H1 (cell line): ENCODE measurements around the gene KIT. TPM values are rescaled to one million over a fixed set of nuclear protein-coding genes. Genes with fewer than 3 reads are reported as not detected.

Experiments
- CTCF ChIA-PET: fragments of 300-600 bp; sonication (Branson Sonifier 250); formaldehyde crosslinking; loops from one replicate; lab custom pipeline; 2021; ENCODE audit not compliant: partially characterized antibody; lab: Charles Lee
- POLR2A ChIA-PET: fragments of 300-600 bp; sonication (Branson Sonifier 250); formaldehyde crosslinking; loops from one replicate; lab custom pipeline; 2021; ENCODE audit warnings: inconsistent platforms; ENCODE audit not compliant: partially characterized antibody; lab: Charles Lee
- DNase-seq, 2 experiments: peaks; one replicate each; pipeline versions ENCODE4 v3.0.0 to v3.0.0-alpha.2; 2010 to 2022; ENCODE audit warnings: low spot score in 2 of 2, low read depth in 1 of 2, mixed read lengths in 1 of 2
- FAIRE-seq: peaks from 2 replicates; lab custom pipeline; 2011; peaks lifted over from hg19 to GRCh38; lab: Jason Lieb, UNC
- H2AFZ ChIP-seq: 2 replicates; pipeline ENCODE4 v1.8.1; 2012; ENCODE audit warnings: low read length, inconsistent platforms
- H2AK5ac ChIP-seq: 2 replicates; pipeline ENCODE4 v1.6.1; 2013; ENCODE audit warnings: low read depth, low read length
- H2BK120ac ChIP-seq: replicated peaks from 2 replicates; pipeline ENCODE3; 2013; ENCODE audit warnings: low read depth, low read length, inconsistent platforms
- H2BK12ac ChIP-seq: 2 replicates; pipeline ENCODE4 v1.6.1; 2013; ENCODE audit warnings: low read depth, low read length
- H2BK15ac ChIP-seq: 2 replicates; pipeline ENCODE4 v1.6.1; 2013; ENCODE audit warnings: low read length
- H2BK20ac ChIP-seq: 2 replicates; pipeline ENCODE4 v1.6.1; 2013; ENCODE audit warnings: low read length
- H2BK5ac ChIP-seq: 2 replicates; pipeline ENCODE4 v1.6.1; 2013; ENCODE audit warnings: low read depth, low read length
- H3K14ac ChIP-seq: 2 replicates; pipeline ENCODE4 v1.6.1; 2013; ENCODE audit warnings: inconsistent platforms; ENCODE audit not compliant: insufficient read length
- H3K18ac ChIP-seq: 2 replicates; pipeline ENCODE4 v1.6.1; 2013; ENCODE audit warnings: low read length; ENCODE audit errors: extremely low read depth
- H3K23ac ChIP-seq: 2 replicates; pipeline ENCODE4 v1.6.1; 2013; ENCODE audit warnings: inconsistent platforms; ENCODE audit not compliant: insufficient read length
- H3K23me2 ChIP-seq: 2 replicates; pipeline ENCODE4 v1.6.1; 2013; ENCODE audit warnings: low read depth, low read length
- H3K27ac ChIP-seq: 2 replicates; pipeline ENCODE4 v1.6.1; 2011; ENCODE audit warnings: low read depth, low read length, inconsistent platforms
- H3K27me3 ChIP-seq, 4 experiments: replicated peaks in 1 of 4; 1 replicate in 1 of 4; 2 replicates in 3 of 4; pipeline versions ENCODE4 v1.6.1 to v1.8.1; 2011 to 2013; ENCODE audit warnings: low read length in 3 of 4, mild to moderate bottlenecking in 3 of 4, inconsistent platforms in 2 of 4, mixed read lengths in 2 of 4, moderate library complexity in 1 of 4; ENCODE audit not compliant: control insufficient read depth in 3 of 4, insufficient read depth in 3 of 4; ENCODE audit errors: extremely low read depth in 1 of 4
- H3K36me3 ChIP-seq, 4 experiments: 2 replicates each; pipeline versions ENCODE4 v1.6.1 to v1.8.1; 2011 to 2013; ENCODE audit warnings: mild to moderate bottlenecking in 4 of 4, low read length in 3 of 4, moderate library complexity in 2 of 4, control low read depth in 1 of 4, inconsistent platforms in 1 of 4; ENCODE audit not compliant: insufficient read depth in 4 of 4, control insufficient read depth in 2 of 4
- H3K4ac ChIP-seq: replicated peaks from 2 replicates; pipeline ENCODE3; 2013; ENCODE audit warnings: low read length, low read depth, mixed read lengths, inconsistent platforms; ENCODE audit not compliant: insufficient read length
- H3K4me1 ChIP-seq, 4 experiments: replicated peaks in 1 of 4; 1 replicate in 1 of 4; 2 replicates in 3 of 4; pipeline versions ENCODE4 v1.6.1 to v1.8.1; 2011 to 2013; ENCODE audit warnings: low read length in 3 of 4, inconsistent platforms in 2 of 4, mixed read lengths in 1 of 4; ENCODE audit not compliant: insufficient read depth in 4 of 4, control insufficient read depth in 3 of 4
- H3K4me2 ChIP-seq, 2 experiments: 2 replicates each; pipeline versions ENCODE4 v1.6.1 to v1.8.1; 2011 to 2013; ENCODE audit warnings: low read depth in 2 of 2, low read length in 2 of 2, control low read depth in 1 of 2, inconsistent platforms in 1 of 2, mild to moderate bottlenecking in 1 of 2; ENCODE audit not compliant: insufficient read depth in 1 of 2
- H3K4me3 ChIP-seq, 4 experiments: fragments of 200-600, 300-600 bp in 1 of 4; sonication (generic), shearing (Covaris generic), sonication (Bioruptor Twin) in 1 of 4; 2 replicates each; pipeline versions ENCODE4 v1.5.1 to v1.8.1; 2011 to 2016; ENCODE audit warnings: low read length in 4 of 4, low read depth in 3 of 4, control low read depth in 2 of 4, inconsistent platforms in 2 of 4, mild to moderate bottlenecking in 2 of 4, mixed read lengths in 1 of 4, moderate library complexity in 1 of 4; ENCODE audit not compliant: insufficient read depth in 2 of 4; ENCODE audit errors: extremely low read depth in 1 of 4
- H3K56ac ChIP-seq: replicated peaks from 2 replicates; pipeline ENCODE3; 2013; ENCODE audit warnings: low read depth, mild to moderate bottlenecking, mixed read lengths, low read length, inconsistent platforms; ENCODE audit not compliant: insufficient read length
- H3K79me1 ChIP-seq: 2 replicates; pipeline ENCODE4 v1.6.1; 2013; ENCODE audit warnings: low read depth, low read length, control low read depth
- H3K79me2 ChIP-seq, 2 experiments: 2 replicates each; pipeline versions ENCODE4 v1.6.1 to v1.8.1; 2012 to 2013; ENCODE audit warnings: low read length in 2 of 2, mild to moderate bottlenecking in 2 of 2, inconsistent platforms in 1 of 2; ENCODE audit not compliant: insufficient read depth in 2 of 2, control insufficient read depth in 1 of 2
- H3K9ac ChIP-seq, 4 experiments: replicated peaks in 1 of 4; 1 replicate in 1 of 4; 2 replicates in 3 of 4; pipeline versions ENCODE4 v1.6.1 to v1.8.1; 2011 to 2013; ENCODE audit warnings: low read depth in 3 of 4, low read length in 3 of 4, control low read depth in 2 of 4, mild to moderate bottlenecking in 2 of 4, moderate library complexity in 2 of 4, inconsistent platforms in 1 of 4; ENCODE audit errors: extremely low read depth in 1 of 4
- H3K9me3 ChIP-seq, 2 experiments: 2 replicates each; pipeline versions ENCODE4 v1.6.1 to v1.8.1; 2012 to 2013; ENCODE audit warnings: mild to moderate bottlenecking in 2 of 2, moderate library complexity in 2 of 2, control low read depth in 1 of 2, inconsistent platforms in 1 of 2, low read depth in 1 of 2, low read length in 1 of 2, mixed read lengths in 1 of 2; ENCODE audit not compliant: insufficient read depth in 2 of 2
- H4K20me1 ChIP-seq, 2 experiments: replicated peaks in 1 of 2; 2 replicates each; pipeline versions ENCODE3 to v1.8.1; 2011 to 2013; ENCODE audit warnings: inconsistent platforms in 2 of 2, low read length in 2 of 2, mild to moderate bottlenecking in 1 of 2; ENCODE audit not compliant: insufficient read depth in 2 of 2, control insufficient read depth in 1 of 2
- H4K5ac ChIP-seq: 2 replicates; pipeline ENCODE4 v1.6.1; 2013; ENCODE audit warnings: low read length, low read depth, mixed read lengths, inconsistent platforms; ENCODE audit not compliant: insufficient read length
- H4K8ac ChIP-seq: 2 replicates; pipeline ENCODE4 v1.8.0; 2013; ENCODE audit warnings: mild to moderate bottlenecking, moderate library complexity, low read length, inconsistent platforms; ENCODE audit not compliant: insufficient read depth; ENCODE audit errors: extremely low read depth
- H4K91ac ChIP-seq: replicated peaks from 2 replicates; pipeline ENCODE3; 2013; ENCODE audit warnings: low read length, mixed read lengths, inconsistent platforms; ENCODE audit not compliant: insufficient read length
- ATF3 ChIP-seq: IDR thresholded peaks from 2 replicates; pipeline ENCODE4 v1.6.1; 2011; ENCODE audit warnings: low read depth, mild to moderate bottlenecking, low read length; ENCODE audit not compliant: insufficient read depth
- BCL11A ChIP-seq, 2 experiments: IDR thresholded peaks; one replicate each; pipeline ENCODE4 v1.6.1; 2011; ENCODE audit warnings: low read depth in 2 of 2, low read length in 2 of 2, mild to moderate bottlenecking in 2 of 2
- CREB1 ChIP-seq: IDR thresholded peaks from 2 replicates; pipeline ENCODE4 v1.6.1; 2012; ENCODE audit warnings: inconsistent platforms
- HDAC6 ChIP-seq: IDR thresholded peaks from one replicate; pipeline ENCODE4 v1.7.1; 2012; ENCODE audit warnings: low read depth, mild to moderate bottlenecking, inconsistent platforms, low read length, moderate library complexity
- KDM1A ChIP-seq: fragments of 200-600, 300-600 bp; sonication (generic); IDR thresholded peaks from 2 replicates; pipeline ENCODE4 v1.7.1; 2016; ENCODE audit warnings: mild to moderate bottlenecking, low read length, borderline replicate concordance
- MAX ChIP-seq: IDR thresholded peaks from 2 replicates; pipeline ENCODE4 v1.6.1; 2012; ENCODE audit warnings: inconsistent platforms
- NANOG ChIP-seq: IDR thresholded peaks from 2 replicates; pipeline ENCODE4 v1.6.1; 2011; ENCODE audit warnings: low read length, low read depth, mild to moderate bottlenecking, inconsistent platforms; ENCODE audit not compliant: insufficient read depth, poor library complexity, severe bottlenecking
- RAD21 ChIP-seq, 2 experiments: IDR thresholded peaks in 1 of 2; conservative IDR thresholded peaks in 1 of 2; 2 replicates each; pipeline ENCODE4 v1.6.1; 2011; ENCODE audit warnings: low read depth in 2 of 2, low read length in 2 of 2, improper control_type of control experiment in 1 of 2, inconsistent platforms in 1 of 2, mild to moderate bottlenecking in 1 of 2, moderate library complexity in 1 of 2
- RBBP5 ChIP-seq: IDR thresholded peaks from 2 replicates; pipeline ENCODE4 v1.7.1; 2012; ENCODE audit warnings: low read depth, mild to moderate bottlenecking, inconsistent platforms, low read length, moderate library complexity, borderline replicate concordance
- RFX5 ChIP-seq: IDR thresholded peaks from 2 replicates; pipeline ENCODE4 v1.6.1; 2011; ENCODE audit warnings: low read depth, low read length, improper control_type of control experiment, borderline replicate concordance
- SP2 ChIP-seq: IDR thresholded peaks from 2 replicates; pipeline ENCODE4 v1.6.1; 2012; ENCODE audit warnings: mild to moderate bottlenecking, low read length, inconsistent platforms
- SP4 ChIP-seq: IDR thresholded peaks from 2 replicates; pipeline ENCODE4 v1.6.1; 2012; ENCODE audit warnings: low read length, inconsistent platforms
- YY1 ChIP-seq: IDR thresholded peaks from 2 replicates; pipeline ENCODE4 v1.6.1; 2011; ENCODE audit warnings: low read depth, mild to moderate bottlenecking, low read length
- WGBS, 2 experiments: shearing (Covaris generic) in 1 of 2; methylation state at CpG; one replicate each; pipeline versions ENCODE4 v1.1.6 to v1.1.7; 2013 to 2015; ENCODE audit warnings: low lambda C conversion rate in 2 of 2, mixed read lengths in 2 of 2, inconsistent platforms in 1 of 2, low coverage in 1 of 2, missing lambda C conversion rate in 1 of 2; ENCODE audit not compliant: insufficient replicate concordance in 2 of 2, insufficient coverage in 1 of 2, insufficient read length in 1 of 2; ENCODE audit errors: extremely low coverage in 1 of 2, missing lambda C conversion rate in 1 of 2; 5-methylcytosine and 5-hydroxymethylcytosine counted together
- polyA plus RNA-seq, 7 experiments: library from polyadenylated mRNA; depleted of rRNA in 3 of 7; stranded (reverse) in 5 of 7; unstranded in 2 of 7; fragments of >200 nt in 5 of 7; fragments of 200-250 nt in 2 of 7; gene quantifications; 1 replicate in 5 of 7; 2 replicates in 1 of 7; 4 replicates in 1 of 7; pipeline versions ENCODE4 v1.2.1 to v1.2.3, GENCODE V29; 2011 to 2013; ENCODE audit warnings: missing spikeins in 2 of 7, mixed read lengths in 2 of 7
- total RNA-seq: library from RNA; stranded (reverse); fragmentation: NEBNext Ultra II Directional; extraction: Animal tissue kit (Norgen Biotek cat#: 25700); gene quantifications from 2 replicates; pipeline ENCODE4 v1.2.1, GENCODE V29; 2021

The KIT gene
- total and polyA plus RNA-seq, 2 of the 8 experiments (the other 6 are each of a cell fraction or from before 2014, with no cell fraction given): 14.4 to 24.8 TPM

GRCh38 chr4:54660591-54660990, 2.8 kb downstream of the KIT start:
- H3K23ac ChIP-seq: no peak overlapping the region
- no peak overlapping the region for H2BK20ac ChIP-seq
- H4K5ac ChIP-seq: no peak overlapping the region
- peak overlapping the region in 1 of 2 experiments; percentile 95; a peak in 1 of 4 replicates for H3K4me2 ChIP-seq
- peaks cover 6 to 8% (median 7%) of the 10 kb centered on the region in 4 experiments; a peak in 6 of 7 replicates for H3K4me1 ChIP-seq
- no peak overlapping the region for H2BK12ac ChIP-seq
- H3K4ac ChIP-seq: no peak overlapping the region
- H2BK120ac ChIP-seq: no peak overlapping the region
- H3K23me2 ChIP-seq: peaks cover 19% of the 10 kb centered on the region
- H3K18ac ChIP-seq: no peak overlapping the region
- DNase-seq: no peak
- H2BK15ac ChIP-seq: no peak overlapping the region
- peaks cover 6 to 52% of the 10 kb centered on the region in 2 experiments for H3K79me2 ChIP-seq
- H2AK5ac ChIP-seq: no peak overlapping the region
- H2AFZ ChIP-seq: no peak overlapping the region
- H3K14ac ChIP-seq: no peak overlapping the region
- no peak overlapping the region for H3K56ac ChIP-seq
- H3K9me3 ChIP-seq: no peaks in the 10 kb centered on the region
- no peak overlapping the region for H3K27ac ChIP-seq
- no peak overlapping the region for H3K9ac ChIP-seq
- no peak overlapping the region for H2BK5ac ChIP-seq
- no peaks in the 10 kb centered on the region for H3K79me1 ChIP-seq
- H3K27me3 ChIP-seq: peaks cover 2 to 32% (median 24%) of the 10 kb centered on the region in 4 experiments
- no peak overlapping the region for H4K91ac ChIP-seq
- peak overlapping the region in 1 of 4 experiments; percentile 88; a peak in 1 of 8 replicates for H3K4me3 ChIP-seq
- ChIA-PET CTCF (interaction anchor here (1.6 to 2.4 kb wide), 2 partner anchors 9 to 16 kb away, joined by 6 to 9 read pairs; no protein-coding TSS in a partner anchor), POLR2A (interaction anchor here (1.3 kb wide), 1 partner anchor 9 kb away, joined by 3 read pairs; no protein-coding TSS in a partner anchor)
- no peak overlapping the region for H4K8ac ChIP-seq
- FAIRE-seq: no peak
- H3K36me3 ChIP-seq: no peaks in the 10 kb centered on the region
- H4K20me1 ChIP-seq: peaks cover 12% of the 10 kb centered on the region in 2 experiments
- WGBS, 2 experiments: 83 to 100% methylated on average over 2 of the region's 2 CpGs
- TF ChIP-seq HDAC6: no peak
- no peak for TF ChIP-seq KDM1A
- TF ChIP-seq MAX: no peak
- TF ChIP-seq RAD21 (IDR thresholded peaks at IDR 0.05 in 1 of 2, conservative IDR thresholded peaks at IDR 0.05 in 1 of 2; ENCODE audit: low read depth in 2 of 2, low read length in 2 of 2): no peak
- TF ChIP-seq SP2: no peak
- TF ChIP-seq ATF3: no peak
- no peak for TF ChIP-seq NANOG
- no peak for TF ChIP-seq SP4
- no peak for TF ChIP-seq RBBP5
- TF ChIP-seq CREB1: no peak
- no peak for TF ChIP-seq RFX5
- TF ChIP-seq YY1: no peak
- TF ChIP-seq BCL11A (IDR thresholded peaks at IDR 0.05; ENCODE audit: low read depth in 2 of 2, low read length in 2 of 2): no peak
